Spleen (tissue), 11 donors: ENCODE measurements around the gene RSF1. TPM values are rescaled to one million over a fixed set of nuclear protein-coding genes. Genes with fewer than 3 reads are reported as not detected.
A peak's percentile ranks its signal among the peaks of the same experiment; 100 is the strongest.

Source experiments
- DNase-seq: peaks from one replicate; pipeline ENCODE4 v3.0.0-alpha.2; 2020
- H3K27ac ChIP-seq, 8 donors: fragments of 200-600 bp; sonication (generic) in 7 of 8; 1 replicate in 4 of 8; 2 replicates in 4 of 8; pipeline versions ENCODE4 v1.5.0 to v1.8.0; 2016 to 2021; ENCODE audit warnings: inconsistent platforms in 4 of 8, mild to moderate bottlenecking in 4 of 8, moderate library complexity in 1 of 8
- H3K27me3 ChIP-seq, 7 donors: fragments of 200-600 bp; sonication (generic) in 6 of 7; replicated peaks in 1 of 7; 1 replicate in 4 of 7; 2 replicates in 3 of 7; pipeline versions ENCODE4 v1.5.0 to v1.8.0; 2016 to 2021; ENCODE audit warnings: inconsistent platforms in 3 of 7, mild to moderate bottlenecking in 1 of 7
- H3K36me3 ChIP-seq, 6 donors: fragments of 200-600 bp; sonication (generic) in 5 of 6; 1 replicate in 4 of 6; 2 replicates in 2 of 6; pipeline versions ENCODE4 v1.5.0 to v1.8.0; 2016 to 2021; ENCODE audit warnings: inconsistent platforms in 2 of 6
- H3K4me1 ChIP-seq, 6 donors: fragments of 200-600 bp; sonication (generic) in 5 of 6; 1 replicate in 3 of 6; 2 replicates in 3 of 6; pipeline versions ENCODE4 v1.5.0 to v1.8.0; 2016 to 2021; ENCODE audit warnings: inconsistent platforms in 3 of 6
- H3K4me3 ChIP-seq, 8 donors: fragments of 200-600 bp; sonication (generic) in 7 of 8; 1 replicate in 4 of 8; 2 replicates in 4 of 8; pipeline versions ENCODE4 v1.5.0 to v1.8.0; 2016 to 2021; ENCODE audit warnings: inconsistent platforms in 4 of 8, mild to moderate bottlenecking in 4 of 8, moderate library complexity in 2 of 8
- H3K9me3 ChIP-seq, 8 donors: fragments of 200-600 bp; sonication (generic) in 7 of 8; 1 replicate in 4 of 8; 2 replicates in 4 of 8; pipeline versions ENCODE4 v1.5.0 to v1.8.0; 2016 to 2021; ENCODE audit warnings: inconsistent platforms in 4 of 8
- CTCF ChIP-seq, 11 experiments: fragments of 200-600 bp in 7 of 11; fragments of 450-650 bp in 4 of 11; sonication (generic) in 4 of 11; IDR thresholded peaks in 8 of 11; conservative IDR thresholded peaks in 3 of 11; 1 replicate in 7 of 11; 2 replicates in 4 of 11; pipeline versions ENCODE4 v1.4.0 to v1.8.0; 2016 to 2021; ENCODE audit warnings: antibody characterized with exemption in 11 of 11, inconsistent platforms in 4 of 11, mild to moderate bottlenecking in 1 of 11
- POLR2A ChIP-seq, 3 donors: fragments of 450-650 bp; IDR thresholded peaks; one replicate each; pipeline ENCODE4 v1.5.1; 2017; ENCODE audit warnings: antibody characterized with exemption in 3 of 3, mild to moderate bottlenecking in 1 of 3
- POLR2AphosphoS5 ChIP-seq, 3 donors: sonication (generic); formaldehyde crosslinking; IDR thresholded peaks; one replicate each; pipeline ENCODE4 v1.5.1; 2017; ENCODE audit warnings: antibody characterized with exemption in 3 of 3
- WGBS, 5 donors: extraction: QIAGEN DNeasy Blood & Tissue Kit in 3 of 5; methylation state at CpG; one replicate each; pipeline versions ENCODE4 v1.1.5 to v1.1.7; 2013 to 2018; 5-methylcytosine and 5-hydroxymethylcytosine counted together
- intact Hi-C: fragments of 100-400 bp; cut with DNase I; formaldehyde crosslinking; loops from one replicate; pipeline ENCODE4 v1.15.0; 2023; ENCODE audit warnings: low total_unique reads
- polyA plus RNA-seq, 3 donors: library from polyadenylated mRNA; stranded (reverse); fragments of 200-250 nt; gene quantifications; one replicate each; pipeline ENCODE4 v1.2.1, GENCODE V29; 2013
- total RNA-seq, 7 donors: library from RNA; depleted of rRNA in 3 of 7; stranded (reverse); fragments of >200 nt in 3 of 7; fragmentation: NEBNext Ultra II Directional in 4 of 7; extraction: Animal tissue kit (Norgen Biotek cat#: 25700) in 4 of 7; gene quantifications; one replicate each; pipeline versions ENCODE4 v1.1.0 to v1.2.1, GENCODE V29; 2016 to 2021
- donor health status: healthy with polysubstance abuse.
- donor health status: DM: no; HTN: no; CAD: no; lungs with moderate emphysema.
- donor health status: DM: no; HTN: no; CAD: no.
- donor health status: Bipolar disorder and iron deficiency.
- donor health status: healthy.
- donor health status: DM: no; HTN: no; CAD: no.
- donor health status: DM: yes; HTN: yes; CAD: no.

The RSF1 gene
- total and polyA plus RNA-seq, 10 donors, result 6.1 to 82.1 (median 65.0) TPM

- H3K27ac ChIP-seq, result no peak overlapping the region
- peaks cover 4 to 28% (median 24%) of the 10 kb centered on the region in 8 donors for H3K9me3 ChIP-seq
- TF ChIP-seq CTCF (IDR thresholded peaks at IDR 0.05 in 8 of 11, conservative IDR thresholded peaks at IDR 0.05 in 3 of 11), result no peak
- H3K36me3 ChIP-seq, result peaks cover 0 to 54% (median 26%) of the 10 kb centered on the region in 6 donors
- WGBS, 5 donors, result 89 to 96% (median 91%) methylated on average over 5 of the region's 5 CpGs
- intact Hi-C loops, result no loop called here
- no peak overlapping the region for H3K4me3 ChIP-seq
- peaks cover 0 to 20% (median 3%) of the 10 kb centered on the region in 6 donors for H3K4me1 ChIP-seq
- DNase-seq, result no peak
- no peaks in the 10 kb centered on the region for H3K27me3 ChIP-seq
Observed at GRCh38 chr11:77728203-77728786, 92.2 kb downstream of the RSF1 start.

GRCh38 chr11:77726524-77726923, 94.0 kb downstream of the RSF1 start:
- Histone ChIP-seq H3K27ac (no peak overlapping the region), H3K36me3 (peaks cover 0 to 57% (median 30%) of the 10 kb centered on the region in 6 donors), H3K27me3 (no peaks in the 10 kb centered on the region), H3K9me3 (peaks cover 4 to 16% (median 13%) of the 10 kb centered on the region in 8 donors), H3K4me1 (peaks cover 0 to 25% (median 4%) of the 10 kb centered on the region in 6 donors), H3K4me3 (no peak overlapping the region)
- 50 to 72% (median 68%) methylated on average over 2 of the region's 2 CpGs for WGBS, 5 donors
- no peak for DNase-seq
- intact Hi-C loops, result no loop called here
- no peak for TF ChIP-seq POLR2AphosphoS5 (IDR thresholded peaks at IDR 0.05)
- no peak for TF ChIP-seq CTCF (IDR thresholded peaks at IDR 0.05 in 8 of 11, conservative IDR thresholded peaks at IDR 0.05 in 3 of 11)
- no peak for TF ChIP-seq POLR2A (IDR thresholded peaks at IDR 0.05)

GRCh38 chr11:77725433-77725832, 95.1 kb downstream of the RSF1 start:
- intact Hi-C loops, result no loop called here
- Histone ChIP-seq H3K27me3 (no peaks in the 10 kb centered on the region), H3K36me3 (peaks cover 0 to 52% (median 26%) of the 10 kb centered on the region in 6 donors), H3K4me3 (no peak overlapping the region), H3K9me3 (peaks cover 0 to 5% (median 2%) of the 10 kb centered on the region in 8 donors), H3K27ac (peak overlapping the region in 1 of 8 donors; percentile 4), H3K4me1 (peaks cover 0 to 29% (median 5%) of the 10 kb centered on the region in 6 donors)
- WGBS, 5 donors, result 63 to 78% (median 66%) methylated on average over 3 of the region's 3 CpGs
- no peak for DNase-seq
- no peak for TF ChIP-seq POLR2A (IDR thresholded peaks at IDR 0.05)

GRCh38 chr11:77724636-77725035, 95.9 kb downstream of the RSF1 start:
- DNase-seq, result no peak
- intact Hi-C loops, result no loop called here
- Histone ChIP-seq H3K36me3 (peaks cover 0 to 57% (median 28%) of the 10 kb centered on the region in 6 donors), H3K4me1 (peaks cover 0 to 29% (median 5%) of the 10 kb centered on the region in 6 donors), H3K4me3 (no peak overlapping the region), H3K9me3 (no peaks in the 10 kb centered on the region), H3K27ac (no peak overlapping the region), H3K27me3 (no peaks in the 10 kb centered on the region)
- WGBS, 5 donors, result 67 to 91% (median 79%) methylated on average over 4 of the region's 4 CpGs
- TF ChIP-seq POLR2AphosphoS5 (IDR thresholded peaks at IDR 0.05) (no peak), POLR2A (IDR thresholded peaks at IDR 0.05) (no peak), CTCF (IDR thresholded peaks at IDR 0.05 in 8 of 11, conservative IDR thresholded peaks at IDR 0.05 in 3 of 11) (no peak)
